GM12801 (cell line): ENCODE data around the gene PYGB.

Source experiments
- TF ChIP-seq, protein P1 (sequence below): IDR thresholded peaks from one replicate; pipeline ENCODE4 v1.5.1; 2011; ENCODE audit warnings: control low read depth; ENCODE audit not compliant: insufficient read length; ENCODE audit errors: extremely low read depth

Gene PYGB

GRCh38 chr20:25288291-25289181 lies 40.7 kb downstream of the PYGB start:
- TF ChIP-seq, protein P1, sequence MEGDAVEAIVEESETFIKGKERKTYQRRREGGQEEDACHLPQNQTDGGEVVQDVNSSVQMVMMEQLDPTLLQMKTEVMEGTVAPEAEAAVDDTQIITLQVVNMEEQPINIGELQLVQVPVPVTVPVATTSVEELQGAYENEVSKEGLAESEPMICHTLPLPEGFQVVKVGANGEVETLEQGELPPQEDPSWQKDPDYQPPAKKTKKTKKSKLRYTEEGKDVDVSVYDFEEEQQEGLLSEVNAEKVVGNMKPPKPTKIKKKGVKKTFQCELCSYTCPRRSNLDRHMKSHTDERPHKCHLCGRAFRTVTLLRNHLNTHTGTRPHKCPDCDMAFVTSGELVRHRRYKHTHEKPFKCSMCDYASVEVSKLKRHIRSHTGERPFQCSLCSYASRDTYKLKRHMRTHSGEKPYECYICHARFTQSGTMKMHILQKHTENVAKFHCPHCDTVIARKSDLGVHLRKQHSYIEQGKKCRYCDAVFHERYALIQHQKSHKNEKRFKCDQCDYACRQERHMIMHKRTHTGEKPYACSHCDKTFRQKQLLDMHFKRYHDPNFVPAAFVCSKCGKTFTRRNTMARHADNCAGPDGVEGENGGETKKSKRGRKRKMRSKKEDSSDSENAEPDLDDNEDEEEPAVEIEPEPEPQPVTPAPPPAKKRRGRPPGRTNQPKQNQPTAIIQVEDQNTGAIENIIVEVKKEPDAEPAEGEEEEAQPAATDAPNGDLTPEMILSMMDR, result no peak

GRCh38 chr20:25289886-25290597 lies 42.2 kb downstream of the PYGB start:
- TF ChIP-seq, protein P1, result no peak

GRCh38 chr20:25290646-25291431 lies 43.0 kb downstream of the PYGB start:
- TF ChIP-seq, protein P1, result no peak

DNA sequence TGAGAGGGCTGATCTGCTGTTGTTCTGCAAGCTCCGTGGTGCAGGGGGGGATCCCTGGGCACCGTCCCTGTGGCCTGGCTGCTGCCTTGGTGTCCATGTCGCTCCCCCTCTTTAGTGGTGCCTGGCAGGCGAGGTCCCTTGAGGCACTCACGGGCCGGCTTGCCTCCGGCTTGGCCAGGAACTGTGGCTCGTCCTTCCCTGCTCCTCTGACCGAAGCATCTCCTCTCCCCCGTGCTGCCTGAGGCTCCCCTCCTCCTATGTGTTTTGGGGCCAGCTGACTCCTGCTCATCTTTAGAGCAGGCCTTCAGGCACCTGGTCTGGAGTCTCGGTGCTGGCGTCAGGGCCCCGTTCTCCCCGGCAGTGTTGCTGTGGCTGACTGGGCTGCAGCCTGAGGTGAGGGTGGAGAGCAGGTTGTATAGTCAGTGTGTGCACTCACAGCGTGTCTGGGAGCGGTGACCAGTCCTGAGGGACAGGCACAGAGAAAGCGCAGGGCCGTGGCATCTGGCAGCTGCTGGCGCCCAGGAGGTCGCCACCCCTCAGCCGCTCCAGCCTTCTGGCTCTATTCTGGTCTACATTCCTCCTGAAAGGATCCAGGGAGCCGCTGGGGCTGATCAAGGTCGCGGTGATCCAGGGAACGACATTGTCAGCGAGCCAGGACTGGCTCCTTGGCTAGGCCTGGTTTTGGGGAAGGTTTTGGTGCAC lies 43.7 kb downstream of the PYGB start:
- TF ChIP-seq, protein P1, result no peak

- TF ChIP-seq, protein P1, result no peak
Observed at GRCh38 chr20:25292176-25292891, 44.4 kb downstream of the PYGB start.

DNA sequence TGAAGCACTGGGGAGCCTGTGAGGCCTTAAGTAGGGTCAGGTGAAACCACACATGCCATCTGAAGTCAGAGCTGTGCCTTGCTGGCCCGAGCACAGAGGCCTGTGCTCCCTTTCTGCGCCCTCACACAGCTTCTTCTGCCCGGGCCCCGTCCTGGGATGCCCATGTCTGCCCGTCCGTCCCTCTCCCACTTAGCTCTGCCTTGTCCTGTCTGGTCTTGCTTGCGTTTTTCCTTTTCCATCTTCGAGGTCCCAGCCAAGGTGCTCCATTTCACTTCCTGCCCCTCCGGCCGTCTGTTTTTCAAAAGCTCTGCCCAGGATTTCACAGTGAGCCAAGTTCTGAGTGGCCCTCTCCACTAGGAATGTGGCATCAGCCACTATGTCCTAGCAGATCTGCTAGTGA lies 45.6 kb downstream of the PYGB start:
- TF ChIP-seq, protein P1, result no peak
